GM12891 (cell line): Measurements from ENCODE around the gene THRA.
A peak's percentile ranks its signal among the peaks of the same experiment; 100 is the strongest.

Experiments
- DNase-seq: peaks from one replicate; pipeline ENCODE4 v3.0.0; 2011; ENCODE audit warnings: low spot score; ENCODE audit not compliant: insufficient read length
- FAIRE-seq: peaks from 2 replicates; lab custom pipeline; 2011; peaks lifted over from hg19 to GRCh38; lab: Jason Lieb, UNC
- PAX5 ChIP-seq: IDR thresholded peaks from 2 replicates; pipeline ENCODE4 v1.6.1; 2011; ENCODE audit warnings: low read length, moderate library complexity, mild to moderate bottlenecking; ENCODE audit not compliant: insufficient read depth, severe bottlenecking
- POLR2A ChIP-seq: IDR thresholded peaks from 2 replicates; pipeline ENCODE4 v1.6.1; 2011; ENCODE audit warnings: low read depth, low read length, control low read depth
- POLR2AphosphoS5 ChIP-seq: IDR thresholded peaks from 2 replicates; pipeline ENCODE4 v1.6.1; 2011; ENCODE audit warnings: low read depth, low read length, control low read depth
- POU2F2 ChIP-seq: IDR thresholded peaks from 2 replicates; pipeline ENCODE4 v1.6.1; 2011; ENCODE audit warnings: low read depth, mild to moderate bottlenecking, control low read depth, low read length, moderate library complexity
- SPI1 ChIP-seq: IDR thresholded peaks from 2 replicates; pipeline ENCODE4 v1.6.1; 2011; ENCODE audit warnings: low read depth, low read length, control low read depth
- TAF1 ChIP-seq: IDR thresholded peaks from 2 replicates; pipeline ENCODE4 v1.6.1; 2011; ENCODE audit warnings: low read depth, low read length, control low read depth

Gene THRA

DNA sequence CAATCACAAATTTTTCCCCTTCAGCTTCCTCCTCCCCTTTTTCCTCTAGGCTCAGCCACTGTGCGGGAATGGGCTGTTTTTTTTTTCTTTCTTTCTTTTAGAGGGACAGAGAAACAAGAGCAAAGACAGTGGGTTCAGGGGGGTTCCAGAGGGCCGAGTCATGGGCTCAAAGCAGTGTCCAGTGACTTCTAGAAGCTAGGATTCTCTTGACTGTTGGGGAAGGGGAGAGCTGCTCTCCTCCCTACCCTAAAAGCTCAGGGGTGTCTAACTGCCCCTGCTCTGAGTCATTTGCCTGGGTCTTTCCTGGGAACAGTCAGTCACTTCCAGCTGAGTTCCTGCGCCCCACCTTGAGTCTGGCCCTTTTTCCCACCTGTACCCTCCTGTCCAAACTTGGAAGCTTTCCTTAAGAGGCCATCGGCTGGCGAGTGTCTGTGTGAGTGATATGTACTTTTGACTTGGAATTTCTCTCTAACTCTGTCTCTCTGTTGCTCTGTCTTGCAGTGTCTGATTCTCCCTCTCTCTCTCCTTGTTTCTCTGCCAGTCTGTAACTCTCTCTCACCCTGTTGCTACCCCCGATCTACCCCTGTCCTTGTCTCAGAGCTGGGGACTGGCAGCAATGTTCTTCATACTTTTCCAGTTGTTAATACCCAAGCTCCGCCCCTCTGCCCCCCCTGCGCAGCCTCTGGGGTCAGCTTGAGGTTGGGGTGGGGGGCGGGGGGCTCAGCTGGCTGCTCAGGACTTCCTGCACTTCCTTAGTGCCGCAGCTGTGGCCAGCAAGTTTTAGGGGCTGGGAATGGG lies 2.4 kb downstream of the THRA start:
- DNase-seq (no peak), FAIRE-seq (no peak)
- TF ChIP-seq SPI1 (no peak), PAX5 (no peak), TAF1 (no peak), POU2F2 (no peak), POLR2A (no peak), POLR2AphosphoS5 (no peak)

GRCh38 chr17:40065769-40066510 lies 3.2 kb downstream of the THRA start:
- no peak for DNase-seq
- FAIRE-seq = no peak
- TF ChIP-seq SPI1 (no peak), TAF1 (no peak), POLR2AphosphoS5 (no peak), PAX5 (no peak), POLR2A (no peak), POU2F2 (no peak)

DNA sequence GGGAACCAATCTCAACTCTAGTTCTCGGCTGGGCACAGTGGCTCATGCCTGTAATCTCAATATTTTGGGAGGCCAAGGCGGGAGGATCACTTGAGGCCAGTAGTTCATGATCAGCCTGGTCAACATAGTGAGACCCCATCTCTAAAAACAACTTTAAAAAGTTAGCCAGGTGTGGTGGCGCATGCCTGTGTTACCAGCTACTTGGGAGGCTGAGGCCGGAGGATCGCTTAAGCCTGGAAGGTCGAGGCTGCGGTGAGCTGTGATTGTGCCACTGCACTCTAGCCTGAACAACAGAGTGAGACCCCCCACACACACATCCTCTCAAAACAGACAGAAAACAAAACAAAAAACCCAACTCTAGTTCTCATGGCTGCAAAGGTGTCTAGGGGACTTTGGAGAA lies 4.9 kb downstream of the THRA start:
- DNase-seq (no peak), FAIRE-seq (no peak)
- TF ChIP-seq POLR2AphosphoS5 (no peak), PAX5 (no peak), POLR2A (no peak), POU2F2 (no peak), TAF1 (no peak)

- no peak for FAIRE-seq
- DNase-seq = no peak
Measured at GRCh38 chr17:40068129-40068581, 5.4 kb downstream of the THRA start.

GRCh38 chr17:40068584-40068916 lies 5.8 kb downstream of the THRA start:
- no peak for FAIRE-seq
- DNase-seq = no peak
- TF ChIP-seq SPI1 (no peak), POLR2A (no peak), POLR2AphosphoS5 (no peak), PAX5 (no peak), TAF1 (no peak), POU2F2 (no peak)

More at GRCh38 chr17:40068129-40068581, 5.4 kb downstream of the THRA start:
- TF ChIP-seq SPI1 (no peak), POLR2AphosphoS5 (no peak), PAX5 (no peak), POU2F2 (no peak), POLR2A (no peak), TAF1 (no peak)

- DNase-seq (peak; percentile 51), FAIRE-seq (peak; percentile 88)
- TF ChIP-seq POLR2A (no peak), POLR2AphosphoS5 (no peak), TAF1 (no peak), POU2F2 (no peak), PAX5 (no peak), SPI1 (no peak)
Measured at GRCh38 chr17:40068917-40069750, 6.4 kb downstream of the THRA start.

DNA sequence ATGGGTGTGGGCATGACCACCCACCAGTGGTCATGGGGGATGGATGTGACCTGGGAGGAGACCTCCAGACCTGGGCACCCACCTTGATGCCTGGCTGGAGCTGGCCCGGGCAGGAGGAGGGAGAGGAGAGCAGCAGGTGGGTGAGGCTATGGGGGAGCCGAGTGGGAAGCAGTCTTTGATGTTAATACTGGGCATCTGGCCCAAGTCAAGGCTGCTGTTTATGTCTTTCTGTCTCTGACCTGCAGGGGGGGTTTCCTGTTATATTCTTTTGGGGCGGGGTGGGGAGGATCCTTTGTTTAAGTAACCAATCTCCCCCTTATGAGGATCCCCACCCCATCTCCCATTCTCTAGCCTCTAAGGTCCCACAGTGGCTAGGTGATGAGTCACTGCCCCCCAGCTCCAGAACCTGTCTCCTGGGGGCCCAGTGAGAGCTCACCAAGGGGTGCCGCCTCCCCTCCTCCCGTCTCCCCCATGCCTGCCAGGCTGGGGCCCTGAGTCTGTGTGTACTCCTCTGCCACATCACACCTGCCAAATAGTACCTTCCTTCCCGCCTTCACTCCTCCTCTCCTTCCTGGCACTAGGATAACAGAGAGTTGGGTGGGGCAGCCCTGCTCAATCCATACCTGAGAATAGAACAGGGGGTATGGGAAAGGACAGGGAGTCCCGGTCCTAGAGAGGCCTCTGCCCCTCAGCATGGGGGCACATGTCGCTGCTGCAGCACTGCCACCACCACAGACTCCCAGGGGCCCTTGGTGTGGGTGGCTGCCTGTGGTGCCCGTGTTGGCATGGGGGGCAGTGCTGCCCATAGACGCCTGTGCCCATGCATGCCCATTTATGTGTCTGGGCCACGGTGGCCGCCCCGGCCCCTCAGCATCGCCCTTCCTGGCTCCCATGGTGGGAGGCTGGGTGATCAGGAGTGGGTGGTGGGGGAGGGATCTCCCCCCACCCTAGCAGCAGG lies 7.3 kb downstream of the THRA start:
- DNase-seq (no peak), FAIRE-seq (peak; percentile 65)

DNA sequence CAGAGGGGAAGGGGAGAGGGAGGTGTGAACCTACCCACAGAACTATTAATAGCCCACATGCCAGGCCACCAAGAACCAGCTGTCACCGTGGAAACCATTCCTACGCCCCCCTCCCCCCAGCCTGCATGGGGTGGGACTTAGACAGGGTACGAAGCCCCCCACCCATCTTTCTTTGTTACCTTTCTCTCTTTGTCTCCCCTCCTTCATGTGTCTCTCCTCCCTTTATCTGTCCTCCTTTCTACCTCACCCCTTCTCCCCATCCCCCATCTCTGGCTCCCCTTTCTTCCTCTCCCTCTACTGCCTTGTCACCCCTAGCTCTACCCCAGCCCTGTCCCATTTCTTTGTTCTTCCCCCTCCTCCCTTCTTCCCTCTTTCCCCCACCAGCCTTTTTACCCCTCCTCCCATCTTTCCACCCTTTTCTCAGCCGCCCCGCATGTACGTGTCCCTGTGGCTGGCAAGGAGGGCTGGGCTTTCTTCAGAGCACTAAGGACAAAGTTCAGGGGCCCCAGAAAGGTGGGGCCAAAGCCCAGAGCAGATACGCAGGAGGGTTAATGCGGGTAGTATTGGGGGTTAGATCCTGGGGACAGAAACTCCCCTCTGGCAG lies 8.0 kb downstream of the THRA start:
- TF ChIP-seq PAX5 (no peak), POLR2AphosphoS5 (no peak), SPI1 (no peak), TAF1 (no peak), POLR2A (no peak), POU2F2 (no peak)
- no peak for FAIRE-seq
- no peak for DNase-seq

More for the DNA sequence above, 7.3 kb downstream of the THRA start:
- TF ChIP-seq POLR2A (no peak), TAF1 (no peak), POU2F2 (no peak), SPI1 (no peak), POLR2AphosphoS5 (no peak), PAX5 (no peak)
